NT2/D1 (cell line): ENCODE results near the gene UBR4.

Experiments used
- YY1 ChIP-seq: IDR thresholded peaks from 2 replicates; pipeline ENCODE4 v1.6.1; 2011; ENCODE audit not compliant: insufficient read length, insufficient read depth
- ZNF274 ChIP-seq: IDR thresholded peaks from 2 replicates; pipeline ENCODE4 v1.6.1; 2011; ENCODE audit warnings: mild to moderate bottlenecking, low read depth, low read length

- TF ChIP-seq ZNF274 (no peak), YY1 (no peak)
Measured at GRCh38 chr1:19204446-19205266, 5.4 kb downstream of the UBR4 start.
